ENCODE results near the gene FADS3. TPM values are rescaled to one million over a fixed set of nuclear protein-coding genes. Genes with fewer than 3 reads are reported as not detected.

FADS3 gene
- total and polyA plus RNA-seq, 2 of the 13 experiments (the other 11 are each of a cell fraction or from before 2014, with no cell fraction given): 13.4 to 23.2 TPM

DNA sequence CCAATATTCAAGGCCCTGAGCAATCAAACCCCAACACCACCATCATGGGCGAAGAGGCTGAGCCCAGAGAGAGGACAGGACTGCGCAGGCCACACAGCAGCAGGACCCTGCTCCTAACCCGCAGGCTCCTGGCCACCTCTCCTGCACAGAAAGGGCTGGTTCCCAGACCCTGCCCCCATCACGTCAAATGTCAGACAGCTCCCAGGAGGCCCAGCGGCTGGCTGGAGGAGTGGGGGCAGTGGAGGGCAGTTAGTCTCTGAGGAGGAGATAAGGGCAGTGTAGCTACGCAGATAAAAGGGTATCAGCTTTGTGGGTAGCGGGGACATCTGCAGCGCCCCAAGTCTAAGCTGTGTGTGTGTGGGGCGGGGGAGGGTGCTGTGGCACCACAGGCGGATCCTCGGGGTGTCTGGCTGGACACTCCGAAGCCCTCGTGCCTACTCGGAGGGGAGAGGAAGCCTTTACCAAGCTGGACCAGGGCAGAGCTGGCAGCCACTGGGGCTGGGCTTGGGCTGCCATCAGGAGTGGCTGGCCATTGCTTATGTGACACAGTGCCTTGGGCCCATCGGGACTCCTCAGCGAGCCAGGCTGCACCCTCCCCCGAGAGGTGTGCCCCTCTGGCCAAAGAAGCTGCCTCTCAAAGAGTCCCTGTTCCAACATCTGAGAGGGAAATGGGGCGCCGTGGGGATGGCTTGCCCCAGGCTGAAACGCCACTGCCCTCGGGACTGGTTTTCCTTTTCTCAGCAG is 21.5 kb downstream of the FADS3 start:
- Histone ChIP-seq H3K27me3 (ENCODE audit: control insufficient read depth in 1 of 2, insufficient read depth in 2 of 2, low read length in 2 of 2) (peaks cover 0 to 6% of the 10 kb centered on the region in 2 experiments; a peak in 1 of 5 replicates), H3K27ac (ENCODE audit: extremely low read length, insufficient read depth, low read length) (no peak overlapping the region), H2AFZ (ENCODE audit: low read length) (no peak overlapping the region), H3K4me3 (replicated peaks in 1 of 3; ENCODE audit: insufficient read depth in 1 of 3, low read depth in 2 of 3, low read length in 3 of 3) (peak overlapping the region in 1 of 3 experiments; percentile 6; a peak in 1 of 6 replicates), H3K36me3 (replicated peaks in 1 of 2; ENCODE audit: control insufficient read depth in 1 of 2, insufficient read depth in 2 of 2, low read length in 2 of 2) (peaks cover 0 to 7% of the 10 kb centered on the region in 2 experiments; a peak in 2 of 5 replicates), H3K9ac (ENCODE audit: insufficient read depth, low read depth, low read length) (no peak overlapping the region), H4K20me1 (ENCODE audit: insufficient read depth, low read length) (no peaks in the 10 kb centered on the region), H3K4me1 (ENCODE audit: insufficient read depth, low read length) (peaks cover 26% of the 10 kb centered on the region), H3K9me3 (ENCODE audit: low read length) (no peaks in the 10 kb centered on the region), H3K79me2 (ENCODE audit: insufficient read depth, low read length) (no peaks in the 10 kb centered on the region), H3K4me2 (ENCODE audit: low read depth, low read length) (peak overlapping the region; percentile 81; the same call in 1 of the 2 replicates)
- FAIRE-seq: no peak
- ChIA-PET POLR2A (interaction anchor here (1.0 to 1.5 kb wide), 3 partner anchors 21 to 93 kb away, joined by 3 to 4 read pairs (median 4); partner anchors contain the start of gene FADS3), CTCF (ENCODE audit: low intra/inter-chr PET ratio, low total read pairs) (interaction anchor here (1.1 to 1.6 kb wide), 2 partner anchors 78 to 191 kb away, joined by 3 to 7 read pairs; no protein-coding TSS in a partner anchor)
- DNase-seq (ENCODE audit: low spot score): no peak
- no peak for TF ChIP-seq NONO (IDR thresholded peaks at IDR 0.05)
- TF ChIP-seq NONO (CRISPR knock-in tag; conservative IDR thresholded peaks at IDR 0.05): 0 out of 2 replicates have a peak, but pooled peaks have one; percentile 16
- 0 out of 2 replicates have a peak, but pooled peaks have one; percentile 21 for TF ChIP-seq AKAP8 (CRISPR knock-in tag; IDR thresholded peaks at IDR 0.05)
- TF ChIP-seq, protein P1, sequence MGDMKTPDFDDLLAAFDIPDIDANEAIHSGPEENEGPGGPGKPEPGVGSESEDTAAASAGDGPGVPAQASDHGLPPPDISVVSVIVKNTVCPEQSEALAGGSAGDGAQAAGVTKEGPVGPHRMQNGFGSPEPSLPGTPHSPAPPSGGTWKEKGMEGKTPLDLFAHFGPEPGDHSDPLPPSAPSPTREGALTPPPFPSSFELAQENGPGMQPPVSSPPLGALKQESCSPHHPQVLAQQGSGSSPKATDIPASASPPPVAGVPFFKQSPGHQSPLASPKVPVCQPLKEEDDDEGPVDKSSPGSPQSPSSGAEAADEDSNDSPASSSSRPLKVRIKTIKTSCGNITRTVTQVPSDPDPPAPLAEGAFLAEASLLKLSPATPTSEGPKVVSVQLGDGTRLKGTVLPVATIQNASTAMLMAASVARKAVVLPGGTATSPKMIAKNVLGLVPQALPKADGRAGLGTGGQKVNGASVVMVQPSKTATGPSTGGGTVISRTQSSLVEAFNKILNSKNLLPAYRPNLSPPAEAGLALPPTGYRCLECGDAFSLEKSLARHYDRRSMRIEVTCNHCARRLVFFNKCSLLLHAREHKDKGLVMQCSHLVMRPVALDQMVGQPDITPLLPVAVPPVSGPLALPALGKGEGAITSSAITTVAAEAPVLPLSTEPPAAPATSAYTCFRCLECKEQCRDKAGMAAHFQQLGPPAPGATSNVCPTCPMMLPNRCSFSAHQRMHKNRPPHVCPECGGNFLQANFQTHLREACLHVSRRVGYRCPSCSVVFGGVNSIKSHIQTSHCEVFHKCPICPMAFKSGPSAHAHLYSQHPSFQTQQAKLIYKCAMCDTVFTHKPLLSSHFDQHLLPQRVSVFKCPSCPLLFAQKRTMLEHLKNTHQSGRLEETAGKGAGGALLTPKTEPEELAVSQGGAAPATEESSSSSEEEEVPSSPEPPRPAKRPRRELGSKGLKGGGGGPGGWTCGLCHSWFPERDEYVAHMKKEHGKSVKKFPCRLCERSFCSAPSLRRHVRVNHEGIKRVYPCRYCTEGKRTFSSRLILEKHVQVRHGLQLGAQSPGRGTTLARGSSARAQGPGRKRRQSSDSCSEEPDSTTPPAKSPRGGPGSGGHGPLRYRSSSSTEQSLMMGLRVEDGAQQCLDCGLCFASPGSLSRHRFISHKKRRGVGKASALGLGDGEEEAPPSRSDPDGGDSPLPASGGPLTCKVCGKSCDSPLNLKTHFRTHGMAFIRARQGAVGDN (CRISPR knock-in tag; IDR thresholded peaks at IDR 0.05): peak; percentile 41
- TF ChIP-seq, protein P2, sequence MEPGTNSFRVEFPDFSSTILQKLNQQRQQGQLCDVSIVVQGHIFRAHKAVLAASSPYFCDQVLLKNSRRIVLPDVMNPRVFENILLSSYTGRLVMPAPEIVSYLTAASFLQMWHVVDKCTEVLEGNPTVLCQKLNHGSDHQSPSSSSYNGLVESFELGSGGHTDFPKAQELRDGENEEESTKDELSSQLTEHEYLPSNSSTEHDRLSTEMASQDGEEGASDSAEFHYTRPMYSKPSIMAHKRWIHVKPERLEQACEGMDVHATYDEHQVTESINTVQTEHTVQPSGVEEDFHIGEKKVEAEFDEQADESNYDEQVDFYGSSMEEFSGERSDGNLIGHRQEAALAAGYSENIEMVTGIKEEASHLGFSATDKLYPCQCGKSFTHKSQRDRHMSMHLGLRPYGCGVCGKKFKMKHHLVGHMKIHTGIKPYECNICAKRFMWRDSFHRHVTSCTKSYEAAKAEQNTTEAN (CRISPR knock-in tag; conservative IDR thresholded peaks at IDR 0.05): no peak
- TF ChIP-seq SP4 (CRISPR knock-in tag; IDR thresholded peaks at IDR 0.05): no peak
- WGBS (ENCODE audit: low lambda C conversion rate): 41% methylated on average over 11 of the region's 21 CpGs
- ATAC-seq: peak; percentile 17
- in situ Hi-C loops (cut with HindIII; ENCODE audit: extremely low pct_ligation_motif_present, low pct_unique_long_range_greater_than_20kb) (loop anchor here (5.0 kb wide), 1 partner anchor 192 kb away; no protein-coding TSS in a partner anchor), intact Hi-C loops (cut with micrococcal nuclease; ENCODE audit: unreplicated experiment) (loop anchor here (2.0 kb wide), 1 partner anchor 213 kb away; no protein-coding TSS in a partner anchor)
- no TSS peak for BruUV-seq (replicated peaks)
